Measurements from ENCODE around the gene TEKTIP1.
"Not testable (repeated sequence)": the region's sequence is repeated elsewhere in the genome, so short reads cannot be mapped to it uniquely, and the experiment has no call there.

Gene TEKTIP1

DNA sequence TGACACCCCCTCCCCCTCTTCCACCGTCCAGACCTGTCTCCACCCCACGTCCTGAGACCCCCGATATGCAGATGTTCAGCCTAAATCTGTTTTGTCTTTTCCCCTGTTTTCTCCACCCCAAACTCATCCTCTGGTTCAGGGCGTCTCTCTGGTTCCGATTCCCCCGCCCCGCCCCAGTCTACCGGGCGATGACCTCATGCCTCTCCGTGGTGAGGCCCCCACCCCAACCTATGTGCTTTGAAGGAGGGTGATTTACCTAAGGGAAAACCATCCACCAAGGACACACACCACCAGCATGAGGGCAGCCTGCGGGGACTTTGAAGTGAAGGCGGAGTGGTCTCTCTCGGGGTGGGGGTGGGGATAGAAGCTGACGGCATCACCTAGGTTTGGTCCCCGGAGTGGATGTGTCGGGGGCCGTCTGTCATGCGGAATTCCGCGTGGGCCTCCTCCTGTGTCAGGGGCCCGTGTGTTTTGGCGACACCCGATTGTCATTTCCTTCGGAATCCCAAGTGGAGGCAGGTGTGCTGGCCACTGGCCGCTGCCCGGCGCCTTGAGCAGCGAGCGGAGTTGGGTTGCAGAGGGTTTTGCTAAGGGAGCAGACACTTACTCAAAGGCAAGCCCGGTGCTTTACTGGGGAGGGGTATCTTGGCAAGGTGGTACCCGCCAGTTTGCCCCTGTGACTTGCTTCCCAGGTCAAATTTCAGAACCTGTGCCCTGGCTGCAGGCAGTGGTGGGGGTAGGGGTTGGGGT, 31.4 kb upstream of the TEKTIP1 start:
- DNase-seq (ENCODE audit: low spot score), result no peak

DNA sequence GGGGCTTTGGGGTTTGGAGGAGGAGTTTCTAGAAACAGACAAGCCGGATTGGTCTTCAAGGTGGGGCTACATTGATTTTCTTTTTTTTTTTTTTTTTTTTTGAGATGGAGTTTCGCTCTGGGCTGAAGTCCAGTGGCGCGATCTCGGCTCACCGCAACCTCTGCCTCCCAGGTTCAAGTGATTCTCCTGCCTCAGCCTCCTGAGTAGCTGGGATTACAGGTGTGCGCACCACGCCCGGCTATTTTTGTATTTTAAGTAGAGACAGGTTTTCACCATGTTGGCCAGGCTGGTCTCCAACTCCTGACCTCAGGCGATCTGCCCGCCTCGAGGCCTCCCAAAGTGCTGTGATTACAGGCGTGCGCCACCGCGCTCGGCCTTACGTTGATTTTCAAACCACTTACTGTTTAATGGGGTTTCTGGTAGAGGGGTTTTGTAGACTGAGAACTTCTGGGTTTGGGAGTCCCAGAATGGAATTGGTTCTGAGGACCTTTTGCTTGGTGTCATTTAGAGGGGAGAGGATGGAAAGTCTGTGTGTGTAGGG, 30.8 kb upstream of the TEKTIP1 start:
- DNase-seq (ENCODE audit: low spot score), result not testable (repeated sequence)

DNA sequence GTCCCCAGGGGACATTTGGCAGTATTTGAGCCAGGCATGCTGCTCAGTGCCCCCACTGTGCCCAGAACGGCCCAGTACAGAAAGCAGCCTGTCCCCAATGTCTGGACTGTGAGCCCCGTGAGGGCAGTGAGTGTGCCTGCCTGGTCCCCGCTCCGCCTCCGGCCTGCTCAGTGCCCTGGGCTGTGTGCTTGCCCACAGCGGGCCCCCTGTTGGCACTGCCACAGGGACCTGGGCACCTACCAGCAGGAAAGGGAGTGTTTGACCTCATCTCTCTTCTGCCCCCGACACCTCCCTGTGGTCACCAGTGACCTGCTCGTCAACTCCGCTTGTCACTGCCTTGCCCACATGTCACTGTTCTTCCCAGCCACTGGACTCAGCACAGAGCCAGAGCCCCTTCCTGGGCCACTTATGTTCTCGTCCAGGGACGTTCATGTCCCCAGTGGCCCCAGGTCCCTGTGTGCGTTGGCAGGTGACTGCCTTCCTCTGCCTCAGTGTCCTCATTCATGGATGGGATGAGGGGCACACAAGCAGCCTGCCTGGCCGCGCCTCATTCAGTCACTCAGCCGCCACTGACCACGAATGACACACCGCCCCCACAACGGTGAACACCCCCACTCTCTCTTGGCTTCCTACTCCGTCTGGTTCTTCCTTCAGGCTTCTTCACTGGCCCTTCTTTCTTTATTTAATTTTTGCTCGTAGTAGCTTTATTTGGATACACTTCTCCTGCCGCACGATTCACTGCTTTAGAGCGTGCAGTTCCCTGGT, 30.0 kb upstream of the TEKTIP1 start:
- DNase-seq (ENCODE audit: low spot score), result no peak

DNA sequence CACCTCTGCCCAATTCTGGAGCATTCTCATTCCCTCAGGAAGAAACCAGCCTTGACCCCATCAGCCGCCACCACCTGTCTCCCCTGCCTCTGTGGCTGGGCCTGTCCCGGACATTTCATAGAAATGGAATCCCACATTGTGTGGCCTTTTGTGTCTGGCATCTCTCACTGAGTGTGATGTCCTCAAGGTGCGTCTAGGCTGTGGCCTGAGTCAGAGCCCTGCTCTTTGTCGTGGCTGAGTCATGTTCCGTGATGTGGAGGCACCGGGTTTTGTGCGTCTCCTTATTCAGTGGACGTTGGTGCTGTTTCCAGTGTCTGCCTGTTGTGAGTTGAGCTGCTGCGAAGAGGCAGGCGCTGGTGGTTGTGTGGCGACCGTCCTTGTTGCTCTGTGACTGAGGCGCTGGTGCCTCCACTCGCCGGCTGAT, 29.4 kb upstream of the TEKTIP1 start:
- DNase-seq (ENCODE audit: low spot score), result no peak

DNA sequence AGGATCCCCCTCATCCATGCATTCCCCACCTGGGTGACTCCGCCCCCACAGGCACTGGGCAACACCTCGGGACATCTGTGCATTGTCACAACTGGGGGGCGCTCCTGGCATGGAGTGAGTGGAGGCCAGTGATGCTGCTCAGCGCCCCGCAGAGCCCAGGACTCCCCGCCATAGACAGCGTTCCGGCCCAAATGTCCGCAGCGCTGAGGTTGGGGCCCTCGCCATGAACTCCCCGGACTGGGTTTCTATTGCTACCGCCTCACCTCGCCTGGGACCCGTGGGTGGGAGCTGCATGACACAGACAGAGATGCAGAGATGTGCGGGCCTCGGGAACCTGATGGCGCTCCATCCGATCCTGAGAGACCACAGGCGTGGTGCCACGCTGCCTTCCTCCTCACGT, 28.2 kb upstream of the TEKTIP1 start:
- no peak for DNase-seq (ENCODE audit: low spot score)

DNA sequence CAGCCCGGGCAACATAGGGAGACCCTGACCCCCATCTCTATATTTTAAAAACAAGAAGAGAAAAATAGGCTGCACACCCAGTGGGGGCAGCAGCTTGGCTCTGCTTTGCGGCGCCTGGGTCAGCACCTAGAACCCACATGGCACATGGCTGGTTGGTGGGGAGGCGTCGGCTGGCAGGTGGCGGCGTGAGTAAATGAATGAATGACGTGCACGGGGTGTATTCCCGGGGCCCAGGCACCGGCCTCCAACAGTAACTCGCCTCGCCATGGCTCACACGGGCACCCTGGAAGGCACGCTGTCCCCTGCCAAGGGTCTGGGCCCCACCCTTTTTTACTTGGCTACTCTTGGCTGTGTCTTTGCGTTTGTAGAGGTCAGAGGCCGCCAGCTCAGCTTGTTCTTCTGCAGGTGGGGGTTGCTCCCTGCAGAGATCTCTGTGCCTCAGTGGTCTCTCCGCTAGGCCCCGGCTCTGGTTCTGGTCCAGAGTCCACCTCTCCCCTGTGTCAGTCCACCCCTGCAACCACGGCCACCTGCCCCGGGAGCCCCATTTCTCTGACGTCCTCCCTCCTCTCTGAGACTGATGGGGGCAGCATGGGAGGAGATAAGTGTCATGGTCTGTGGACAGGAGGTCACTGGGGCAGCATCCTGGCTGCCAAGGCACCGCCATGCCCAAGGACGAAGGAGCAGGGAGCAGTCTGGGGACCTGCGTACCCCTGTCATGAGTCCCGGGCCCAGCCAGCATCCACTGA, 27.3 kb upstream of the TEKTIP1 start:
- DNase-seq (ENCODE audit: low spot score), result no peak

DNA sequence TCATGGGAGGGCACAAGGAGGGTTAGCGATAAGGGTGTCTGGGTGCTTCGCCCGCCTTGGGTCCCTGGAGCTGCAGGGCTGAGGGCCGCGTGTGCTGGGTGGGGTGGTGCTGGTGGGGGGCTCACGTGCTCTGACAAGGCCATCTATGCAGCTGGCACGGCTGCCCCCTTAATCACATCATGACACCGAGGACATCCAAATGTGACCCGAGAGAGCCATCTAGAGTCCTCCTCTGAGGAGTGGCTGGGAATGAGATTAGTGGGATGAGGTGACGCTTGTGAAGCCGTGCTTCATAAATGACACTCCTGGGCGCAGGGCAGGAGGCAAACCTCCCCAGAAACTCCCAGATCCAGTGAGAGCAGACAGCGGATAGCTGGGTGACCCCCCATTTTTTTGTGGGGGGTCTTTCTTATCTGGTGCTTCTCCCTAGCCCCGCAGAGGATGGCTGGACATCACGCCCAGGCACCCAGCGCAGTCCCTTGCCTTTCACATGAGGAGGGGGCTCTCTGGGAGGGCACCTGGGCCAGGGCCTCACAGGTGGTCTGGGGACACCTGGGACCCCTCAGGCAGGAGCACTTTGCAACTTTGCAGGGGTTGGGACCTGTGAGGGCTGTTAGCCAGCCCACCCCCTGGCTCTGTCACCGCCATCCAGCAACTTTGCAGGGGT, 26.3 kb upstream of the TEKTIP1 start:
- no peak for DNase-seq (ENCODE audit: low spot score)

DNA sequence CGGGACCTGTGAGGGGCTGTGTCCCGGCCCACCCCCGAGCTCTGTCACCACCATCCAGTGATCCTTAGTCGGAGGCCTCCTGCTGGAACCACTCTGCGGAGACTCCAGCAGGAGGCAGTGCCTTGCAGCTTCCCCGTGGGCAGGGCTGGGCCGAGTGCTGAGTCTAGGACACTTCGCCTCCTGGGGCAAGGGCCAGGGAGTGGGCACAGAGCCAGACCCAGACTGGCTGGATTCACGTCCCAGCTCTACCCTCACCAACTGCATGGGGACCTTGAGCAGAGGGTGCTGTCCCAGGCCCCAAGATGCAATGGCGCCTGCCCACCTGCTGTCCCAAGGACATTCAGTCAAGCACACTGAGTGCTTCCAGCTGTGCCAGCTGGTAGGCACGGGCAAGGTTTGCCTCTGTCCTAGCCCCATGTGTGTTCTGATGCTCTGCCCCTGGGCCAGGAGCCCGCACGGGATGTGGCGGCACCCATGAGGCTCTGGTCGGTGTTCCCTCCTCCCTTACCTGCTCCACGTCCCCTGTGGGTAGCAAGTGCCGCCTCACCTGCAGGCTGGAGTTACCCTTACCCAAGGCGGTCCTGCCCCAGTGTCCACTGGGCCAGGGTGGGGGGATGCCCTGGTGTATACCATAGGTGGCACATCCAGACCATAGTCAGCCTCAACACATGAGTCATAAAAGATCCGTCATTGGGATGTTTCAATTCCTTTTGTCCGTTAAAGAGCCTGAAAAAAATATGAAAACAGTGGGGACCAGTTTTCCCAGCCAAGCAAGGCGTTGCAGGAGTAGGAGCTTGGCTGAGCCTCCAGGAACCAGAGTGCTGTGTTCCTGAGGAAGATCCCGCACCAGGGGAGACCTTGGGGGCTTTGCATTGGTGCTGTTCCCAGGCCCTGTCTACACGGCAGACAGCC, 25.5 kb upstream of the TEKTIP1 start:
- DNase-seq (ENCODE audit: low spot score), result no peak

DNA sequence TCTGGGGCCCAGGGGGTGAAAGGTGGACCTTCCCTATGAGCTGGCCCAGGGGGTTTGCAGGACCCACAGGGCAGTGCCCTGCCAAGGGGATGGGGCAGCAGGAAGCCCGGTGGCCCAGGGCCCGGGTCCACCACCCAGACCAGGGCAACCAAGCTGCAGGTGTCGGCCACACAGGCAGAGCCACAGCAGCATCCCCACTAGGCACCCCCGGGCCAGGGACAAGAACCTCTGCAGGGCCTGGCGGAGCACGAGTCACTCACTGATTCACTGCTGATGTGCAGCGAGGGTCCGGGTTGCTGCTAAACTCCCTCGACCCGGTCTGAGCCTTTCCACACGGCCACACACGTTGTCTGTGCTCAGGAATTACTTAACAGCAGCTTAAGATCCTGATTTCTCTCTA, 24.0 kb upstream of the TEKTIP1 start:
- no peak for DNase-seq (ENCODE audit: low spot score)

DNA sequence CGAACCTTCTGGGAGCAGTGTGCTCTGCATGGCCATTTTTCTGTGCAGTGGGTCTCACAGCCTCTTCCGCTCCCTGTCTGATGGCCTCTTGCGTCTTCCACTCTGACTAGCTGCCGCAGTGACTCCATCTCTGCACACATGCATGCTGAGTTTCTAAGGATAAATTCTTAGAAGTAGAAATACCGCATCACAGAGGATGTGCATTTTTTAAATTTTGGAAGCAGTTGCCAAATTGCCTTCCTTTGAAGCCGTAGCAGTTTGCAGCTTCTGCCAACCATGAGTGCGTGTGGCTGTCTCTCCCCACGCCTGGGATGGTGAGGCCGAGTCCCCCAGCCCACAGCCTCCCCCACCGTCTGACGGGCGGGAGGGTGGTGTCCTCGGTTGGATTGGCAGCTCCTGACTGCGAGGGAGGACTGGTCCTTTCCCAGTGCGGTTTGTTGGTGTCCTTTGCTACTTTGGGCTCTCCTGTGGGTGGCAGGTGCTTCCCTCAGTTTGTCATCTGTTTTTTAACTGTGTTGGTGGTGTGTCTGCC, 23.0 kb upstream of the TEKTIP1 start:
- no peak for DNase-seq (ENCODE audit: low spot score)

DNA sequence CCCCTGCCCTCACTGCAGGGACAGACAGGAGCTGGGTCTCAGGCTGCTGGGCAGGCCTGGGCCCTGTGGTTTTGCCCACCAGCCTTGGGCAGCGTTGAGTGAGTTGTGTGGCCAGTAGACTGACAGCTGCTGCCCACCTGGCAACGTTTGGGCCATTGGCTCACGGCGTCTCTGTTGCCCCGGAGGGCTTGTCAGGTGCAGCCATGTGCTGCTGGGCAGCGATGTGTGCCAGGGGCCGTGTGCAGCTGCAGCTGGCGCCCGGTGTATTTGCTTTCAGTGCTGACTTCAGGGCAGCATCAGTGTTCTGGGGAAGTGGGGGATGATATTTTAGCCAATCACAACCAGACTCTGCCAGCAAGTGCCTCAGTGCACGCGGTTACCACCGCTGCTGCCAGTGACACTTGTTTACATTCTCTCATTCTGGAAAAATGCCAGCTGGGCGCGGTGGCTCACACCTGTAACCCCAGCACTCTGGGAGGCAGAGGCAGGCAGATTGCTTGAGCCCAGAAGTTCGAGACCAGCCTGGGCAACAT, 22.2 kb upstream of the TEKTIP1 start:
- no peak for DNase-seq (ENCODE audit: low spot score)

DNA sequence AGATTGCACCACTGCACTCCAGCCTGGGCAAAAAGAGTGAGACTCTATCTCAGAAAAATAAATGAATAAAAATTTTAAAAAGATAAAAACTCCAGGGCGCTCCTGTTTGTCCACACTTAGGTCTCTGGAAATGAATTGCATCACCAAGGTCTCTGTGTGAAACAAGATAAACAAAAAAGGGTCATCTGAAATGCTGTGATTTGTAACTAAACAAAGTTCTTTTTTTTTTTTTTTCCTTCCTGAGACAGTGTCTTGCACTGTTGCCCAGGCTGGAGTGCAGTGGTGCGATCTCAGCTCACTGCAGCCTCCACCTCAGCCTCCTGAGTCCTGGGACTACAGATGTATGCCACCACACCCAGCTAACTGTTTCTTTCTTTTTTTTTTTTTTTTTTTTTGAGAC, 21.3 kb upstream of the TEKTIP1 start:
- DNase-seq (ENCODE audit: low spot score), result no peak

DNA sequence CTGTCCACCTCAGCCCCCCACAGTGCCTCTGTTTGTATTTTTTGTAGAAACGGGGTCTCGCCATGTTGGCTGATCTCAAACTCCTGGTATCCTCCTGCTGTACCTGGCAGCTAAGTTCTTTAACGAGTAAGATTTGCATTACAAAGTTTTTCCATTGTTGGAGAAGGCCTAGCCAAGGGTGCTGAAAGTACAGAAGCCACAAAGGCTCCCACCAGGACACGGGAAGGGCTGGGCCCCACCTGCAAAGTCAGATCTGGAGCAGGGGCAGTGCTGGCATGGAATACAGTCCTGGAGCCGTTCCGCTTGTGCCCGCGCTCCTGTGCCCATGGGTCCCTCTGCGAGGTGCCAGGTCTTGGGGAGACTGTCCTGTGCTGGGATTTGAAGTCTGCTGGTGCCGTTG, 20.7 kb upstream of the TEKTIP1 start:
- no peak for DNase-seq (ENCODE audit: low spot score)

DNA sequence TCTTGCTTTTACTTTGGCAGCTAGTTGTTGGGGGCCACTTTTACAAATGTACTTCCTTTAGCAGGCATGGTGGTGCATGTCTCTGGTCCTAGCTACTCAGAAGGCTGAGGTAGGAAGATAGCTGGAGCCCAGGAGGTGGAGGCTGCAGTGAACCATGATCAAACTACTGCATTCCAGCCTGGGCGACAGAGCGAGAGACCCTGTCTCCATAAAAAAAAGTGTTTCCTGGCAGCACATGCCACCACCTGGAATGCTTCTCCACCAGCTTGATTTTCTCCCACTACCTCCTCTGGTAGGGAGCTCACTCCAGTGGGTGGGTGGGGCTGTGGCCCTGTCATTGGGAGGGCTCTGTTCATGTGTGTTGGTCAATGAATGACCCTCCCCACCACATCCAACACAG, 20.3 kb upstream of the TEKTIP1 start:
- no peak for DNase-seq (ENCODE audit: low spot score)

DNA sequence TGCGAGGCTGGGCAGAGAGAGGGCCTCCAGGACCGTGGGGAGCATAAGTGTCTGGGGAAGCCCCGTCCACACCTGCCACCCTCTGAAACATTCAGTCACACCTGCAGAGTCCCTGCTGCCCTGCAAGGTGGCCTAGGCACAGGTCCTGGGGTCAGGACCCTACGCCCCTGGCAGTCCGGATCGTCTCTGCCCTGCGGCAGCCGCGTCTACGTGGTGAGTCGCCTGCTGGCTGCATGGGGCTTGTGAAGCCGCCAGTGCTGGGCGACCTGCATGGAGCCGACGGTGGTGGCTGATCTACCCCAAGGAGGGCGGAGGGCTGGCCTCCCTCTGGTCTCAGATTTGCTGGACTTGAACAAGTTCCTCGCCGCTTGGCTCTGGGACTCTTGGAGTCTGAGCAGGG, 19.8 kb upstream of the TEKTIP1 start:
- no peak for DNase-seq (ENCODE audit: low spot score)

DNA sequence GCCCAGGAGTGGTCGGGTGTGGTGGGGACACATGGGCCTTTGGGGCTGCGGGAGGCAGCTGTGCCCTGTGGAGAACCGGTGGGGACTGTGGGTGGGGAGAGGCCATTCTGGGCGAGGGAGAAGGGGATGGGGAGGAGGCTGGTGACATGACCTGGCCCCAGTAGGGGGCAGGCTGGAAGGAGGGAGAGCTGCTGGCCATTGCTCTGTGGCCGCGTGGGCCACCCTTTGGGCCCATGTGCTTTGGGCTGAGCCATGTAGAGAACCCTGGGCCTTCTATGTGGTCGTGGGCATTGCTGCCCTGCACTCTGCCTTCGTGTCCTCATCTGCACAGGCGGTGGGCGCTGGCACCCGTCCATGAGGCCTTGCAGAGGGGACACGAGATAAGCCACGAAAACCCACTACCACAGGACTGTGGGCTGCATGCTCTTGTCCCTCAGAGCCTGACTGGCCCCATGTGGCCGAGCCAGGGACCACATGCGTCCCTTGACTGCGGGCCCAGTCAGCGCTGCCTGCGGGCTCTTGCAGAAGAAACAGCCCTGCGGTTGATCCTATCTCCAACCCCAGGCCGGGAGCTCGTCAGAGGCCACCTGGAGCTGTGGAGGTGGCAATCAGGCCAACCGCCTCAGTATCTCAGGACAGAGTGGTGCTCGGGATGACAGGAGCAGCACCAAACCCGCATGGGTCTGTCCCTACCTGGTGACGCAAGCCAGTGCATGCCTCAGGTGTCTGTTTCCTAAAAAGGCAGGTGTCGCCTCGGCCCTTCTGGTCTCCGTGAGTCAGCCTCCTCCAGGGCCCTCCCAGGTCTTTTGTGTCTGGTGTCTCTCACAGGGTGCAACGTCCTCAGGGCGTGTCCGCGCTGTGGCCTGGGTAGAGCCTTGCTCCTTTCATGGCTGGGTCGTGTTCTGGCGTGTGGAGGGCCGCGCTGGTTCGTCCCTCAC, 18.5 kb upstream of the TEKTIP1 start:
- peak; percentile 29 for DNase-seq (ENCODE audit: low spot score)

DNA sequence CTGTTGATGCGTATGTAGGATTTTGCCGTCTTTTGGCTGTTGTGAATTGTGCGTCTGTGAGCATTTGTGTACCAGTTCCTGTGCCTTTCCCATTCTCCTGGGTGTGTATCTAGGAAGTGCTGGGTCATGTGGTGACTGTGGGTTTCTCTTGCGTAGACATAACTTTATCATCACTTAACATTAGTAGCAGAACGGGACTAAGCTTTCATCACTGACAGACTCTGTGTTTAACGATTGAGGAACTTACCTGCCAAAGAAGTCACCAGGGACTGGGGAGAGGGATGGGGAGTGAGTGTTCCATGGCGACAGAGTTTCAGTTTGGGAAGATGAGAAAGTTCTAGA, 17.9 kb upstream of the TEKTIP1 start:
- no peak for DNase-seq (ENCODE audit: low spot score)

DNA sequence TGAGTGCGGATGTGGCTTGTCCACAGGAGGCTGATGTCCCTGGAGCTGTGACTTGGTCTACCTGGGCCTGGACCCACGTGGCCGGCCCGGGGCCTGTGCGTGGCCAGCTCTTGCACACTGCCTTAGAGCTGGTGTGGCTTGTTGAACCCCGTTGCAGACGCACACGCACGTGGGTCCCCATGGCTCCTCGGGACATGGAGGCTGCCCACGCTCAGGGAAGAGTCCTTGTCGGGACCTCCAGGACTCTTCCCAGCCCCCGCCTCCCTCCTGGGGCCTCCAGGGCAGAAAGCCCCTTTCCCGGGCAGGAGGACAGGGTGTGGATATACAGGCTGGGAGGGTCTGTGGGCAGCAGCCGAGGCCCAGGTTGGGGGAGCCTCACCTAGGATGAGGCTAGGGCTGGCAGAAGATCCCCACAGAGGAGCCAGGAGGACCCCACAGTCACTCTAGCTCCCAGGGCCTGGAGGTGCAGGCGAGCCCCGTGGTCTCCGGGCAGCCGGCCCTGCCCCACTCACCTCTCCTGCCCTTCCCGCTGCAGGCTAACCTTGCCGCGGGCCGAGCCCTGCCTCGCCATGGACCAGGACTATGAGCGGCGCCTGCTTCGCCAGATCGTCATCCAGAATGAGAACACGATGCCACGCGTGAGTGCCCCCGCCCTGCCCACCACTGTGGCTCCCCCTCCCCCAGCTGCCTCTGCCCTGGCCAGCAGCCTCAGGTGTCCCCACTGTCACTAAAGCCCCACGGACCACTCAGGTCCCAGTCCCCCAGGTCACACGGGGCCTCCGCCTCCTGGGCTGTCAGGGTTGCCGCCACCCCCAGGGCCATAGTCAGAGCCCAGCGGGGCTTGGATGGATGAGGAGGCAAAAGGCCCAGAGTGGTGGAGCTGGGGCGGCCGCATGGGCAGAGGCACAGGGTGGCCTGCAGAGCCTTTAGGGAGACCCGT, 16.3 kb upstream of the TEKTIP1 start:
- DNase-seq (ENCODE audit: low spot score), result no peak
